ENCODE results near the gene SDK1. TPM values are rescaled to one million over a fixed set of nuclear protein-coding genes. Genes with fewer than 3 reads are reported as not detected.

The SDK1 gene
- total RNA-seq, 1 donor from 2014 or later = 37.6 TPM

- H3K4me1 Mint-ChIP-seq (ENCODE audit: low read depth) = peaks cover 3% of the 10 kb centered on the region
- H3K9me3 Mint-ChIP-seq (ENCODE audit: low read depth) = no peaks in the 10 kb centered on the region
- H3K4me3 Mint-ChIP-seq (ENCODE audit: low read depth) = no peak overlapping the region
- no peak for DNase-seq (ENCODE audit: low spot score, unreplicated experiment)
- TF ChIP-seq CTCF (IDR thresholded peaks at IDR 0.05; ENCODE audit: unreplicated experiment) = no peak
- peaks cover 7% of the 10 kb centered on the region for H3K36me3 Mint-ChIP-seq (ENCODE audit: insufficient read depth)
- H3K27me3 Mint-ChIP-seq = no peaks in the 10 kb centered on the region
- no peak overlapping the region for H3K27ac Mint-ChIP-seq
Measured at GRCh38 chr7:4136501-4137110, 835.6 kb downstream of the SDK1 start.

GRCh38 chr7:4137552-4137951, 836.5 kb downstream of the SDK1 start:
- Mint-ChIP-seq H3K4me1 (ENCODE audit: low read depth) (peaks cover 3% of the 10 kb centered on the region), H3K27me3 (no peaks in the 10 kb centered on the region), H3K36me3 (ENCODE audit: insufficient read depth) (peaks cover 6% of the 10 kb centered on the region), H3K9me3 (ENCODE audit: low read depth) (no peaks in the 10 kb centered on the region), H3K27ac (no peak overlapping the region), H3K4me3 (ENCODE audit: low read depth) (no peak overlapping the region)
- no peak for DNase-seq (ENCODE audit: low spot score, unreplicated experiment)
- TF ChIP-seq CTCF (IDR thresholded peaks at IDR 0.05; ENCODE audit: unreplicated experiment) = no peak

GRCh38 chr7:4138866-4139265, 837.8 kb downstream of the SDK1 start:
- no peak for DNase-seq (ENCODE audit: low spot score, unreplicated experiment)
- Mint-ChIP-seq H3K4me1 (ENCODE audit: low read depth) (peaks cover 3% of the 10 kb centered on the region), H3K27me3 (no peaks in the 10 kb centered on the region), H3K4me3 (ENCODE audit: low read depth) (no peak overlapping the region), H3K9me3 (ENCODE audit: low read depth) (no peaks in the 10 kb centered on the region), H3K36me3 (ENCODE audit: insufficient read depth) (peaks cover 5% of the 10 kb centered on the region), H3K27ac (no peak overlapping the region)
- TF ChIP-seq CTCF (IDR thresholded peaks at IDR 0.05; ENCODE audit: unreplicated experiment) = no peak

- TF ChIP-seq CTCF (IDR thresholded peaks at IDR 0.05; ENCODE audit: unreplicated experiment) = no peak
- Mint-ChIP-seq H3K27me3 (no peaks in the 10 kb centered on the region), H3K9me3 (ENCODE audit: low read depth) (no peaks in the 10 kb centered on the region), H3K4me1 (ENCODE audit: low read depth) (peaks cover 6% of the 10 kb centered on the region), H3K36me3 (ENCODE audit: insufficient read depth) (peaks cover 1% of the 10 kb centered on the region), H3K4me3 (ENCODE audit: low read depth) (no peak overlapping the region), H3K27ac (no peak overlapping the region)
- no peak for DNase-seq (ENCODE audit: low spot score, unreplicated experiment)
Measured at GRCh38 chr7:4139656-4140625, 838.9 kb downstream of the SDK1 start.

GRCh38 chr7:4140933-4141332, 839.9 kb downstream of the SDK1 start:
- H3K9me3 Mint-ChIP-seq (ENCODE audit: low read depth) = no peaks in the 10 kb centered on the region
- no peaks in the 10 kb centered on the region for H3K36me3 Mint-ChIP-seq (ENCODE audit: insufficient read depth)
- TF ChIP-seq CTCF (IDR thresholded peaks at IDR 0.05; ENCODE audit: unreplicated experiment) = no peak
- no peak for DNase-seq (ENCODE audit: low spot score, unreplicated experiment)
- no peak overlapping the region for H3K27ac Mint-ChIP-seq
- H3K4me1 Mint-ChIP-seq (ENCODE audit: low read depth) = peaks cover 9% of the 10 kb centered on the region
- H3K27me3 Mint-ChIP-seq = no peaks in the 10 kb centered on the region
- H3K4me3 Mint-ChIP-seq (ENCODE audit: low read depth) = no peak overlapping the region
